ENCODE measurements around the gene CHEK1.

Gene CHEK1

GRCh38 chr11:125626288-125626950 lies 1.5 kb downstream of the CHEK1 start:
- no peak for DNase-seq

- DNase-seq, result no peak
Measured at GRCh38 chr11:125627236-125627910, 2.4 kb downstream of the CHEK1 start.

- DNase-seq, result no peak
Measured at GRCh38 chr11:125637840-125638239, 12.9 kb downstream of the CHEK1 start.

GRCh38 chr11:125638315-125638714 lies 13.4 kb downstream of the CHEK1 start:
- no peak for DNase-seq

- no peak for DNase-seq
Measured at GRCh38 chr11:125645871-125646270, 20.9 kb downstream of the CHEK1 start.

GRCh38 chr11:125649465-125650166 lies 24.7 kb downstream of the CHEK1 start:
- no peak for DNase-seq

- DNase-seq, result no peak
Measured at GRCh38 chr11:125662689-125663088, 37.7 kb downstream of the CHEK1 start.

GRCh38 chr11:125663910-125664309 lies 38.9 kb downstream of the CHEK1 start:
- DNase-seq, result no peak

- no peak for DNase-seq
Measured at GRCh38 chr11:125667151-125667550, 42.2 kb downstream of the CHEK1 start.

- DNase-seq, result no peak
Measured at GRCh38 chr11:125670172-125670571, 45.2 kb downstream of the CHEK1 start.

- no peak for DNase-seq
Measured at GRCh38 chr11:125671561-125671960, 46.6 kb downstream of the CHEK1 start.

- no peak for DNase-seq
Measured at GRCh38 chr11:125674210-125674609, 49.2 kb downstream of the CHEK1 start.

- no peak for DNase-seq
Measured at GRCh38 chr11:125675196-125675595, 50.2 kb downstream of the CHEK1 start.

GRCh38 chr11:125679397-125679796 lies 54.4 kb downstream of the CHEK1 start:
- no peak for DNase-seq

GRCh38 chr11:125679837-125680236 lies 54.9 kb downstream of the CHEK1 start:
- no peak for DNase-seq

GRCh38 chr11:125680747-125681146 lies 55.8 kb downstream of the CHEK1 start, which contains the start of gene ACRV1:
ACRV1 (minus strand) TSS chr11:125680847; CDS start chr11:125680780, 67 bp downstream.
- no peak for DNase-seq

GRCh38 chr11:125685228-125685627 lies 60.3 kb downstream of the CHEK1 start:
- no peak for DNase-seq

GRCh38 chr11:125688066-125688465 lies 63.1 kb downstream of the CHEK1 start:
- DNase-seq, result no peak

GRCh38 chr11:125688632-125689031 lies 63.7 kb downstream of the CHEK1 start:
- DNase-seq, result no peak

GRCh38 chr11:125689274-125689859 lies 64.4 kb downstream of the CHEK1 start:
- DNase-seq, result no peak

GRCh38 chr11:125690006-125690405 lies 65.0 kb downstream of the CHEK1 start:
- DNase-seq, result no peak

- DNase-seq, result no peak
Measured at GRCh38 chr11:125692887-125693286, 67.9 kb downstream of the CHEK1 start.

- no peak for DNase-seq
Measured at GRCh38 chr11:125694951-125695350, 70.0 kb downstream of the CHEK1 start.

Data from CD4-positive, alpha-beta T cell treated with Interleukin-15 for 1 hour (primary cell).